ENCODE data around the gene THRA.

Gene THRA

GRCh38 chr17:40067710-40068109 lies 4.9 kb downstream of the THRA start:
- DNase-seq = no peak

DNA sequence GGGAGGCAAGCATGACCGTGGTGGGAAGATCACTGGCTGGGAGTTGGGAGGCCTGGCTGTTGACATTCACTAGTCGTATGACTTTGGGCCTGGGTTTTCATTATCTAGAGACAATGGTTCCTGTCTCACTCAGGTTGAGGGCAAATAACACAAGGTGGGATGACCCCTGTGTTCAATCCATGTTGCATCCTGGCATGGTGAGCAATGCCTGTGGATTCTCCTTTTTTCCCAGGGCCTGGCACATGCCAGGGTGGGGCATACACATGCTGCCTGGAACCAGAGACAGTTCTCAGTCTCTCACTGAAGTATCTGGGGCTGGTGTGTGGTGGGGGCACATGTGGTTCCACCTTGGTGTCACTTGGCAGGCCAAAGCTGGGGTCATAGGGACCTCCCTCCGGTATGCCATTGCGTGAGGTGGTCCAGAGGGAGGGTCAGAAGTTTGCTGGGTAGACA lies 5.4 kb downstream of the THRA start:
- DNase-seq = no peak

DNA sequence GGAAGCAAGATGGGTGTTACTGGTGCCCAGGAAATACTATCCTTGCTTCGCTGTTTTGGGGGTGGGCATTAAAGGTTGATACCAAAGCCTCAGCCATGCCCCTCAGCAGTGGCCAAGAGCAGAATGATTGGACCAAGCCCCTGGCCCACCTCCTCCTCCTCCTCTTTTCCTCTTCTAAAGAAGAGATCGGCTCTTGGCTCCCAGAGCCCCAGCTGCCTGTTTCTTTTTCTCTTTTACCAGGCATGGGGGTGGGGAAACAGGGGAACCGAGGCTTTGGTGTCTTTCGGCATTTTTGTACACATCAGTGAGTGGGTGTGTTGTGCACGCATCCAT lies 5.8 kb downstream of the THRA start:
- DNase-seq = no peak

- peak; percentile 79 for DNase-seq
Observed at GRCh38 chr17:40068917-40069750, 6.4 kb downstream of the THRA start.

DNA sequence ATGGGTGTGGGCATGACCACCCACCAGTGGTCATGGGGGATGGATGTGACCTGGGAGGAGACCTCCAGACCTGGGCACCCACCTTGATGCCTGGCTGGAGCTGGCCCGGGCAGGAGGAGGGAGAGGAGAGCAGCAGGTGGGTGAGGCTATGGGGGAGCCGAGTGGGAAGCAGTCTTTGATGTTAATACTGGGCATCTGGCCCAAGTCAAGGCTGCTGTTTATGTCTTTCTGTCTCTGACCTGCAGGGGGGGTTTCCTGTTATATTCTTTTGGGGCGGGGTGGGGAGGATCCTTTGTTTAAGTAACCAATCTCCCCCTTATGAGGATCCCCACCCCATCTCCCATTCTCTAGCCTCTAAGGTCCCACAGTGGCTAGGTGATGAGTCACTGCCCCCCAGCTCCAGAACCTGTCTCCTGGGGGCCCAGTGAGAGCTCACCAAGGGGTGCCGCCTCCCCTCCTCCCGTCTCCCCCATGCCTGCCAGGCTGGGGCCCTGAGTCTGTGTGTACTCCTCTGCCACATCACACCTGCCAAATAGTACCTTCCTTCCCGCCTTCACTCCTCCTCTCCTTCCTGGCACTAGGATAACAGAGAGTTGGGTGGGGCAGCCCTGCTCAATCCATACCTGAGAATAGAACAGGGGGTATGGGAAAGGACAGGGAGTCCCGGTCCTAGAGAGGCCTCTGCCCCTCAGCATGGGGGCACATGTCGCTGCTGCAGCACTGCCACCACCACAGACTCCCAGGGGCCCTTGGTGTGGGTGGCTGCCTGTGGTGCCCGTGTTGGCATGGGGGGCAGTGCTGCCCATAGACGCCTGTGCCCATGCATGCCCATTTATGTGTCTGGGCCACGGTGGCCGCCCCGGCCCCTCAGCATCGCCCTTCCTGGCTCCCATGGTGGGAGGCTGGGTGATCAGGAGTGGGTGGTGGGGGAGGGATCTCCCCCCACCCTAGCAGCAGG lies 7.3 kb downstream of the THRA start:
- peak; percentile 30 for DNase-seq

GRCh38 chr17:40070709-40071312 lies 8.0 kb downstream of the THRA start:
- no peak for DNase-seq

DNA sequence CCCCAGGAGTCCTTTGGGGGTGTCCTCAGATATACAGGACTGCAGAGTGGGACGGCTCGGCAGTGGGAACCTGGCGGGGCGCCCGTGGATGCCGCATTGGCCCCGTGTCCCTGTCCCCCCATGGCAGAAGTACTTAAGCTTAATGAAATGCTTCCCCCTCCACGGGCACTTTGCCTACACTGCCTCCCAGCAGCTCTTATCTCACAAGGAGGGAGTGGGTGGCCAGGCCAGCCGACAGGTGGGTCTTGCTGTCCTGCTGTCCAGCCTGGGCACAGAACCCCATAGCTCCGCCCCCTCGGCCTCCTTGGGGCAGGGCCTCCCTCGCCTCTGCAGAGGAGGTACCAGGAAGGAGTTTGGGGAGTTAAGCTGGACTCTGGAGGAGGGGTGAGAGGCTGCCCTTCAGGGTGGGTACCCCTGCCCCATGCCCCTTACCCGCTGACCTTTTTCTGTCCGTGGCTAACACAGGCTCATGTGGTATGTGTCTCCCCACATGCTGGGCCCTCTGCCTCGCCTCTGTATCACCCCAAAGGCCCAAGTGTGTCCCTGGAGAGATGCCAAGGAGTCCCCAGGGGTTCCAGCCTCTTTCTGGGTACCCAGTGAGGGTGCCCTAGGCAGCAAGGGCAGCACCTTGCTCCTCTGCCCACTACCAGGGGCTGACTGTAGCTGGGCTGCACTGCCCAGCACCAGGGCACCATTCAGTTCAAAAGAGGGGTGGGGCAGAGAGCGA lies 8.7 kb downstream of the THRA start:
- DNase-seq = no peak

GRCh38 chr17:40072040-40072734 lies 9.4 kb downstream of the THRA start:
- DNase-seq = no peak

DNA sequence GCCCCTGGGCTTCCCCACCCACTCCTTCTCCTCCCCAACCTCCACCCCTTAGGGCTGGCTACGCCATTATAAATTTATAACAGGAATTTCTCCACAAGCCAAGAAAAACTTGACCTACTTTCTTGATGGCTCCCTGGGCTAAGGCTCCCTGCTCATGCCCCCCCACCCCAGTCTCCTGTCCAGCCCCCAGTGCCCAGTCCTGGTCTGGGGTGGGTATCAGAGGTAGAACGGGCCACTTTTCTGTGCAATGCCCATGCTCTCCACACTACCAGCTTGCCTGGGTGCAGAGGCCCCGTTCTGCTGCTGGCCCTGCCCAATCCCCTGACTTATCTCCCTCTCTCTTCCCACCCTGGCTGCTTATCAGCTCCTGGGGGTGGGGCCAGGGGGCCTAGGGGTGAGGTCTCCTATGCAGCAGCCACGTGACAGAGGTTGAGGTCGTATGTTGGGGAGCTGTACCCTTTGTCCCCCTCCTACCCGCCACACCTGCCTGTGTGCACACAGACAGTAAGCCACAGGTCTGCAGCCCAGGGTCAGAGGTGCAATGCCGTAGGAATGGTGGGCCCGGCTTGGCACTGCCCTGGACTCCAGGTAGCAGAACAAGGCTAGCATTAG lies 10.1 kb downstream of the THRA start:
- DNase-seq = no peak

- no peak for DNase-seq
Observed at GRCh38 chr17:40073454-40074174, 10.8 kb downstream of the THRA start.

DNA sequence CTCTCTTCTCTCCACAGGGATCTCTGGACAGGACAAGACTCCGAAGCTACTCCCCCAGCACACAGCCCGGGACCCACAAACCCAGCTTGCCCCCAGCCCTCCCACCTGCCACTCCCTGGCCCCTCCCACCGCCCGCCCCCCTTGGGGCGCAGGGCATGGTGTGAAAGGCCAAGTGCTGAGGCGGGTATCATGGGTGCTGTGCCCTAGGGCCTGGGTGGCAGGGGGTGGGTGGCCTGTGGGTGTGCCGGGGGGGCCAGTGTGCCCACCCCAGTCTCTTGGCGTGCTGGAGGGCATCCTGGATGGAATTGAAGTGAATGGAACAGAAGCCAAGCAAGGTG lies 11.4 kb downstream of the THRA start:
- DNase-seq = no peak

DNA sequence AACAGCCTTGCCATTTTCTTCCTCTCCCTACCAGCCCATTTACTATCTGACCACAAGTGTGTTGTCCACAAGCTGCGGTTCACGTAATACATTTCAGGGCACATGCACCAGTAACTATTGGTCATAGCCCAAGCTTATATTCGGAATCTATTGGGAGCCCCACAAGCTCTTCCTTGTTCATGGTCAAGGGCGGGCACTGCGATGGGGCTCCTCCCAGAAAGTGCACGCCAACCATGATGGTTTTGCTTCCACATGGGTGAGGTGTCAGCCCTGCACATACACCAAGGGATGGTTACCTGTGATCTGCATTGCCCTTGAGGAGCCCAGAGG lies 12.1 kb downstream of the THRA start:
- no peak for DNase-seq

- peak; percentile 63 for DNase-seq
Observed at GRCh38 chr17:40075201-40075941, 12.6 kb downstream of the THRA start.

- no peak for DNase-seq
Observed at GRCh38 chr17:40075942-40076498, 13.3 kb downstream of the THRA start.

DNA sequence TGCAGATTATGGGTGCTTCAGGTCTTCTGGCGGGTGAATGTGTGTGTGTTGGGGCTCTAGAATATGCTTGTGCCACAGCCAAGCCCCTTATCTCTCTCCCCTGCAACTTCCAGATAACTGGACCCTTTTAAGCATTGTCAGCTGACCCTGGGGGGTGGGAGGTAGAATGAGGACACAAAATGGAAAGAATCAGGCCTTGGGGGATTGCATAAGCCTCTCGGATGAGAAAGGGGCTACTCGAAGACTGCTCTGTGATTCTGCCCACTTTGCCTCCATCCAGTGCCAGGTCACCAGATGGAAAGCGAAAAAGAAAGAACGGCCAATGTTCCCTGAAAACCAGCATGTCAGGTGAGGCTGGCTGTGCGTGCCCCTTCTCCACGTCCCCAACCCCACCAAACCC lies 13.8 kb downstream of the THRA start:
- no peak for DNase-seq

- no peak for DNase-seq
Observed at GRCh38 chr17:40079545-40079944, 16.8 kb downstream of the THRA start.

DNA sequence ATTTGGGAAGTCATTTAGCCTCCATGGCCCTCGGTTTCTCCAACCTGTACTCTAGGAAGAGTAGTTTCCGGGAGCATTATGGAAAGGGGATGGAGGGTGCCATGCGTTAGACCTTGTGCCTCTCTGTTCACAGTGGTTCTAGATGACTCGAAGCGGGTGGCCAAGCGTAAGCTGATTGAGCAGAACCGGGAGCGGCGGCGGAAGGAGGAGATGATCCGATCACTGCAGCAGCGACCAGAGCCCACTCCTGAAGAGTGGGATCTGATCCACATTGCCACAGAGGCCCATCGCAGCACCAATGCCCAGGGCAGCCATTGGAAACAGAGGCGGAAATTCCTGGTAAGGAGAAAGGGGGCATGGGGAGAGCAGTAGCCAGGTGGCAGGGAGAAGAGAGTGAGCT lies 21.7 kb downstream of the THRA start:
- no peak for DNase-seq

DNA sequence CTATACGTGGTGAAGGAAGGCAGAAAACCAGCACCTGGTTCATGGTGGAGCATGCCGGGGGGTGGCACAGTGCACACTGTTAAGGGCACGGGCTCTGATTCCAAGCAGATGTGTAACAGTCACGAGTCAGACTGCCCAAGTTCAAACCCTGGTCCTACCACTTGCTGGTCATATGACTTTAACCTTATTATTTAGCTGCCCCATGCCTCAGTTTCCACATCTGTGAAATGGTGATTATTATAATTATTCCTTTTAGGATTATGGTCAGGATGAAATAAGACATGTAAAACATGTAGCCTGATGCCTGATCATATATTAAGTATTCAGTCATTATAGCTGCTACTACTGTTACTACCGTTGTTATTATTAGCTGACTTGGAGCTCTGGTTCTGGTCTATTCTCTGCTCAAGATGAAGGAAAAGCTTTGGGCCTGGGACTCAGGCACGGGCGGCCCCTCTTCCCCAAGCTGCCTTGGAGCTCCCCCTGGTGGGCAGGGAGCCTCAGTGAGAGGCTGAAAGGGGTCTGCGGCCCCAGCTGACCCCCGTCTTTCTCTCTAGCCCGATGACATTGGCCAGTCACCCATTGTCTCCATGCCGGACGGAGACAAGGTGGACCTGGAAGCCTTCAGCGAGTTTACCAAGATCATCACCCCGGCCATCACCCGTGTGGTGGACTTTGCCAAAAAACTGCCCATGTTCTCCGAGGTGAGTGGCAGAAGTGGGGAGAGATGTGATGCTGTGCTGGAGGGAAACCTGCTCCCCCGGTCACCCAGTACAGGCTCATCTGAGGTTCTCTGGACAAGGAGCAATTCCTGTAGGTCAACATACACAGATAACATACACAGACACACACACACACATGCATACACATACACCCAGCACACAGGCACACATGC lies 23.6 kb downstream of the THRA start:
- peak; percentile 53 for DNase-seq

Measured in stimulated activated CD4-positive, alpha-beta T cell treated with anti-CD3 and anti-CD28 coated beads, Interleukin-1b, Interleukin-23, amount 100 ng/mL, for 48 hours (primary cell).